RWPE1 (cell line): ENCODE data around the gene ATG2A.
"Not testable (repeated sequence)": the region's sequence is repeated elsewhere in the genome, so short reads cannot be mapped to it uniquely, and the experiment has no call there.

ENCODE experiments used
- CTCF ChIA-PET: fragments of 350-600 bp; sonication (Branson Sonifier 250); formaldehyde crosslinking; extraction: SDS; loops from one replicate; lab custom pipeline; 2021; lab: Yijun Ruan, JAX
- POLR2A ChIA-PET: fragments of 400-600 bp; formaldehyde crosslinking; extraction: SDS; loops from one replicate; lab custom pipeline; 2020; ENCODE audit warnings: antibody characterized with exemption; ENCODE audit not compliant: low non-redundant PET; lab: Yijun Ruan, JAX
- DNase-seq: peaks from one replicate; pipeline ENCODE4 v3.0.0; 2012; ENCODE audit warnings: low spot score
- H3K27ac ChIP-seq: fragments of 450-650 bp; 2 replicates; pipeline ENCODE4 v1.5.1; 2017
- CTCF ChIP-seq: fragments of 450-650 bp; conservative IDR thresholded peaks from 2 replicates; pipeline ENCODE4 v1.5.1; 2017; ENCODE audit warnings: low read depth, mild to moderate bottlenecking

Gene ATG2A

GRCh38 chr11:64850979-64851567 is 65.9 kb downstream of the ATG2A start:
- DNase-seq, result no peak
- POLR2A ChIA-PET, result no interaction called here
- CTCF ChIA-PET, result interaction anchor here (0.6 to 4.9 kb wide), 7 partner anchors 27 to 163 kb away, joined by 3 to 62 read pairs (median 3); partner anchors contain the start of genes ARL2 and EHD1
- peak overlapping the region; percentile 99 for H3K27ac ChIP-seq
- TF ChIP-seq CTCF, result no peak

- ChIA-PET POLR2A (no interaction called here), CTCF (interaction anchor here (0.6 to 5.5 kb wide), 3 partner anchors 38 to 60 kb away, joined by 4 to 62 read pairs (median 39); no protein-coding TSS in a partner anchor)
- no peak for DNase-seq
- peak overlapping the region; percentile 99 for H3K27ac ChIP-seq
- no peak for TF ChIP-seq CTCF
These were observed 67.2 kb downstream of the ATG2A start for GRCh38 chr11:64849598-64850356.

DNA sequence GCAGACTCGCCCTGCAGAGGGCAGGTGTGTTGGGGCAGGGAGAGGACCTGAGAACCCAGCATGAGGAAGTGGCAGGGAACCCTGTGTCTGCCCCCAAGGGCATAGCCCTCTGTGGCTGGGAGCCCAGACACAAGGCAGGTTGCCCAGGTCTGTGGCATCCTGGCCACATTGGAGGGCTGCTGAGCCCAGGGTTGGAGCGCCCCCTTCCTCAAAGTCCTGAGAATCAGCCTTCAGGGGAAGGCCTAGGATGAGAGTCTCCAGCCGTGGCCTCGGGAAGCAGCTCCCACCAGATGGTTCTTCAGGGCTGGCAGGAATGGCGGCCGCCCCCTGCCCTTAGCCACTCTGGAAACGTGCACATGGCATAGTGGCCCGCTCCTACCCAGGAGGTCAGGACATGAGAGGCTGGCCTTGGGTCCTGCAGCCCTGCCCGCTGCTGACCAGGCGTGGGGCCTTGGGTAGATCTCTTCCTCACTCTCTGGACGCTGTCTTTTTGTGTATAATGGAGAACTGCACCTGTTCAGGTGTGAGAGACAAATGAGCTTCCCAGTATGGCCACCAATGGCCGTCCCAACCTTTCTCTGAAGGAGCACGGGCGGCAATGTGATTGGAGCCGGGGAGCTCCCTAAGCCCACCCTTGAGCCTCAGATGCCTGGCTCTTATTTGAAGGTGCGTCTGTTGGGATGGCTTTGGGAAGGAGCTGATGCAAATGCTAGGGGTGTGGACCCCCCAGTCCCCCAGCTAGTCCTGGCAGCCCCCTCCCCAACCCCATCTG is 68.0 kb downstream of the ATG2A start:
- no peak for TF ChIP-seq CTCF
- ChIA-PET POLR2A (no interaction called here), CTCF (interaction anchor here (0.6 to 5.5 kb wide), 5 partner anchors 29 to 165 kb away, joined by 3 to 62 read pairs (median 4); partner anchors contain the start of gene EHD1)
- H3K27ac ChIP-seq, result peak overlapping the region; percentile 99
- no peak for DNase-seq

GRCh38 chr11:64848214-64848825 is 68.7 kb downstream of the ATG2A start:
- ChIA-PET POLR2A (interaction anchor here (0.7 to 2.1 kb wide), 2 partner anchors 15 to 29 kb away, joined by 3 to 6 read pairs; no protein-coding TSS in a partner anchor), CTCF (interaction anchor here (0.5 to 5.5 kb wide), 11 partner anchors 21 to 231 kb away, joined by 3 to 62 read pairs (median 4); partner anchors contain the start of gene EHD1)
- peak overlapping the region; percentile 99 for H3K27ac ChIP-seq
- DNase-seq, result no peak
- no peak for TF ChIP-seq CTCF

GRCh38 chr11:64846998-64847666 is 69.9 kb downstream of the ATG2A start:
- TF ChIP-seq CTCF, result peak; percentile 93
- peak; percentile 89 for DNase-seq
- CTCF ChIA-PET, result interaction anchor here (0.6 to 5.5 kb wide), 18 partner anchors 9 to 263 kb away, joined by 3 to 62 read pairs (median 4); partner anchors contain the start of genes ARL2, BATF2 and EHD1
- POLR2A ChIA-PET, result interaction anchor here (0.6 to 2.1 kb wide), 3 partner anchors 30 to 660 kb away, joined by 3 to 6 read pairs (median 4); partner anchors contain the start of gene ARL2
- peak overlapping the region; percentile 99 for H3K27ac ChIP-seq

GRCh38 chr11:64845776-64846129 is 71.3 kb downstream of the ATG2A start:
- ChIA-PET CTCF (interaction anchor here (0.7 to 5.5 kb wide), 3 partner anchors 32 to 1614 kb away, joined by 3 to 39 read pairs (median 4); no protein-coding TSS in a partner anchor), POLR2A (interaction anchor here (0.6 to 1.3 kb wide), 2 partner anchors 66 to 256 kb away, joined by 3 read pairs; no protein-coding TSS in a partner anchor)
- peak overlapping the region; percentile 99 for H3K27ac ChIP-seq
- DNase-seq, result not testable (repeated sequence)
